Stimulated activated CD4-positive, alpha-beta T cell treated with anti-CD3 and anti-CD28 coated beads, Interleukin-1b, Interleukin-23, amount 100 ng/mL, for 24 hours (primary cell): ENCODE data around the gene NEK11.

ENCODE experiments used
- DNase-seq, 4 experiments: peaks; one replicate each; pipeline ENCODE4 v3.0.0-alpha.2; 2020; ENCODE audit warnings: low read depth in 4 of 4, low spot score in 1 of 4

Gene NEK11

GRCh38 chr3:131140891-131141290 lies 114.2 kb downstream of the NEK11 start:
- no peak for DNase-seq

DNA sequence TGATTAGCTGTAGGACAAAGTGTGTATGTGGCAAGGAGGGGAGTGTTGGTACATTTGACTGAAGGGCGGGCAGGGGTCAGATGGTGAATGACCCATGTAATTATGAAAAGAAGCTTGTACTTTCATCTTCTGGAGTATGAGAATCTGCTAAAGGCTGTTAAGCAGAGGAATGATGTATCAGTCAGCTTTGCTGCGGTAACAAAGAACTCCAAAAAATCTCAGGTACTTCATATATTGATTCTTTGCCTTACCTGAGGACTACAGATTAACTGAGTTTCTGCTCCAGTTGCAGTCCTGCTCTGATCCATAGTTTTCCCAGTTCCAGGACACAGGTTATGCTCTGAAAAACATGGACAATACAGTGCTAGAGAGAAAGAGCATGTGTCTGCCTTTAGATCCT lies 115.1 kb downstream of the NEK11 start:
- no peak for DNase-seq

GRCh38 chr3:131142580-131142979 lies 115.9 kb downstream of the NEK11 start:
- DNase-seq: no peak

- no peak for DNase-seq
Observed at GRCh38 chr3:131143802-131144201, 117.1 kb downstream of the NEK11 start.

- DNase-seq: no peak
Observed at GRCh38 chr3:131147534-131147933, 120.9 kb downstream of the NEK11 start.

DNA sequence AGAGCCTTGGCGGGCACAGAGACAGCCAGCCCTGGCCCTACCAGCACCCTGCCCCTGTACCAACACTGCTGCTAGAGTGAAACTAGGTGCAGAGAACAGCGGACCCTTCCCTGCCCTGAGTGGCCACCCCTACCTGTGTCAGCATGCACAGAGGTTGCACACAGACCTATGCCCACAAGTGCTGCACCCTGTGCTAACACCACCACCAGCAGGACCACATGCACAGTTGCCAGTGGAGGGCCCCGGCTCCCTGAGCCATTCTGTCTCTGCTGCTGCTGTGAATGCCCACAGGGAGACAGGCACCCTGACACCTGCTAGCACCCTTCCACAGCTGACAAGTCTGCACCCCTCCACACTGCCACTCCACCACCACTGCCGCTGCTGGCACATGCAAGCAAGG lies 131.8 kb downstream of the NEK11 start:
- no peak for DNase-seq

DNA sequence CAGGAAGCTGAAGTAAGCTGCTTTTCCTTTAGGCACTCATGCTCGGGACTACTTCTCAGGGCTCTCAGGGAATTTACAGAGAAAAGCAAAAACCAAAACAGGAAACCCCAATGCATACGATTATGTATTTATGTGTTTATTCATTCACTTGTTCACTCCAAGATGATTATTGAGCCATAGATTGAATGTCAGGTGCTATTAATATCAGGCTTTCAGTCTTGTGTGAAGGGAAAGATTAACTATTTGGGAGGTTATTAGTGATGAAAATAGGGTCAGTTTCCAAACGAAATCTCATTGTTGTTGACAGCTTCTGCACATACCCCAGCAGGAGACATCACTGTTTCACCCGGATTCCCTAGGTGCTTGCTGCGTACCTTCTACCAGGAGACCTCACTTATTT lies 135.8 kb downstream of the NEK11 start:
- no peak for DNase-seq

DNA sequence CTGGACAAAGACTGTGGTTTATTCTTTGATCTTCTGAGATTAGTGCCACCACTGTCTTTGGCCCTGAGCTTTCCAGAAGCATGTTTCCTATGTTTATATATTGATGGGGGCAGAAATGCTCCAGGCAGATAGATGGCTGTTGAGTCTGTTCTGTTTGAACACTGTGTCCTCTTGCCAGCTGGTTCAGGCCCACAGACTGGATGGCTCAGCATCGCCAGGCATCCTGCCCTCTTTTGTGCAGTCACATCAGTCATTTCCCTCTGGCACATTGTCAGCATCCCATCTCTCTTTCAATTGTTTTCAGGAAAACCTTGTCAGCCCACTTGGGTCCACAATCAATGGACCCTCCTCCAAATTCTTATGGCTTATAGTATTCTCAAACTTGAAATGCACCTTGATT lies 141.2 kb downstream of the NEK11 start:
- DNase-seq: no peak

DNA sequence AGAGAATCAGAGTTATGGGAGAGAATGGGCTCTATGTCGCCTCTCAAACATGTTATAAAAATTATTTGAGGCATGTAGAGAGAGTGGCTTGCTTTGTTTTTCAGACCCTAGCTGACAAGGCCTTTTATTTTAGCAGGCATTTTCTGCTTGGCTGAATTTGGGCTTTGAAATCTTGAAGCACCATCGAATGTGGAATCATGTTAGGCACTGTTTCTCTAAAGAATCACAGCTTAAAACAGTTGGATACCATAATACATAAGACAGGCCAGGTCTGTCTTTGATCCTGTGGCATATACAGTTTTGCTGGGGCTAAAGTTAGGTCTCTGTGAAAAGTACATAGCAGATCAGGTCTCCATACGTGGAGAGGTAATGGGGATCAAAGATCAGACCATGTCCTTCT lies 142.7 kb downstream of the NEK11 start:
- no peak for DNase-seq

GRCh38 chr3:131172502-131173200 lies 146.0 kb downstream of the NEK11 start:
- DNase-seq: no peak

GRCh38 chr3:131174752-131175151 lies 148.1 kb downstream of the NEK11 start:
- no peak for DNase-seq

DNA sequence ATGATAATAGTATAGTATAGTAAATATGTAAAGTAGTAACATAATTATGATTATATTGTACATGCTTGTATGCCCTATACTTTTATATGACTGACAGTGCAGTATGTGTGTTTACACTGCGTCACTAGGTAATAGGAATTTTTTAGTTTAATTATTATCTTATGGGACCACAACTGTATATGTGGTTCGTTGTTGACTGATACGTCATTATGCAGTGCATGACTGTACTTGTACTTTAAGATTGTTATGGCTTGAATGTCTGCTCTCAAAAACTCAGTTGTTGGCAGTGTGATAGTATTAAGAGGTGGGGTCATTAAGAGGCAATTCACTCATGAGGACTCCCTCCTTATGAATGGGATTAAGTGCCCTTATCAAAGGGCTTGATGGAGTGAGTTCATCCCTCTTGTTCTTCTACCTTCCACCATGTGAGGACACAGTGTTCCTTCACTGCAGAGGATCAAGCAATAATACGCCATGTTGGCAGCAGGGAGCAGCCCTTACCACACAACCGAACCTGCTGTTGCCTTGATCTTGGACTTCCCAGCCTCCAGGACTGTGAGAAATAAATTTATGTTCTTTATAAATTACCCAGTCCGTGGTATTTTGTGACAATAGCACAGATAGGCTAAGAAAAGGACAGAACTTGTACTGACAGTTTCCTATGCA lies 152.2 kb downstream of the NEK11 start:
- DNase-seq: no peak

DNA sequence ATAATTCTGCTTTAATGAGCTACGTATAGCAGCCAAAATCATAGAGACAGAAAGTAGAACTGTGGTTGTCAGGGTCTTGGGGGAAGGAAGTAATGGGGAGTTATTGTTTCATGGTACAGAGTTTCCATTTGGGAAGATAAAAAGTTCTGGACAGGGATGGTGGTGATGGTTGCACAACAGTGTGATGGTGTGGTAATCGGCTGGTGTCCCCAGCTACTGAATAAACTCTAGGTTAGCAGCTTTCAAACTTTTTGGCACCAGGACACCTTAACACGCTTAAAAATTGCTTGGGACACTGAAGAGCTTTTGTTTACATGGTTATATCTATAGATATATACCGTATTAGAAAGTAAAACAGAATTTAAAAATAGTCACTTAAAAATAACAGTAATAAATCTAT lies 166.0 kb downstream of the NEK11 start:
- no peak for DNase-seq

GRCh38 chr3:131193641-131194238 lies 167.1 kb downstream of the NEK11 start:
- no peak for DNase-seq

GRCh38 chr3:131194816-131195215 lies 168.1 kb downstream of the NEK11 start:
- DNase-seq: no peak

DNA sequence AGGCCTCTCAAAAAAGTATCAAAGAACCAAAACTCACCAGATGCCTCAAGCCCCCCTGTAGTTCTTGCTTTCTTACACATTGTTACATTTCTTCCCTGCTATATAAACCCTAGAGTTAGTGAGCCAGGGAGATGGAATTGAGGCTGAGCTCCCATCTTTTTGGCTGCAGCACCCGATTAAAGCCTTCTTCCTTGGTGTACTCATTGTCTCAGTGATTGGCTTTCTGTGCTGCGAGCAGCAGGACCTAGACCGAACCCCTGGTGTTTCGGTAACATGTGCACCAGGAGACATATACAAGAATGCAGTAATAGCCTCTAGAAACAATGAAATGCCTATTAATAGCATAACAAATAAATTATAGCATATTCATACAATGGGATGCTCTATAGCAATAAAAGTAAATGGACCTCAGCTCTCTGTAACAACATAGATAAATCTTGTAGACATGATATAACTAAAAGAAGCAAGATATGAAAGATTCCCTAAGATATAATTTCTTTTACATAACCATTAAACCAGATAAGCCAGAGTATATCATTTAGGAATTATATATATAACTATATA lies 174.0 kb downstream of the NEK11 start:
- DNase-seq: no peak

DNA sequence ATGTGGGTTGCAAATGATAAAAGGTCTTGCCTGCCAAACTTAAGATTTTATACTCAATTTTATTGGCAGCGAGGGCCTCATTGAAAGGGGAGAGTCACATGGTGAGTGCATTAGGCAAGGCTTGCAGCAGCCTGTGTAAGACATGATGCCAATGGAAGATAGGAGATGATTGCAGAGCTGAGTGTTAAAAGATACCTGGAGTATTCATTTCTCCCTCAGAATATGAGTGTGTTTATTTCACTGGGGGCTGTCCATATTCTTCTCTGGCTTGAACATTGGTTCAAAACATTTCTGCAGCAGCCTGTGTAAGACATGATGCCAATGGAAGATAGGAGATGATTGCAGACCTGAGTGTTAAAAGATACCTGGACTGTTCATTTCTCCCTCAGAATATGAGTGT lies 189.7 kb downstream of the NEK11 start:
- DNase-seq: no peak

DNA sequence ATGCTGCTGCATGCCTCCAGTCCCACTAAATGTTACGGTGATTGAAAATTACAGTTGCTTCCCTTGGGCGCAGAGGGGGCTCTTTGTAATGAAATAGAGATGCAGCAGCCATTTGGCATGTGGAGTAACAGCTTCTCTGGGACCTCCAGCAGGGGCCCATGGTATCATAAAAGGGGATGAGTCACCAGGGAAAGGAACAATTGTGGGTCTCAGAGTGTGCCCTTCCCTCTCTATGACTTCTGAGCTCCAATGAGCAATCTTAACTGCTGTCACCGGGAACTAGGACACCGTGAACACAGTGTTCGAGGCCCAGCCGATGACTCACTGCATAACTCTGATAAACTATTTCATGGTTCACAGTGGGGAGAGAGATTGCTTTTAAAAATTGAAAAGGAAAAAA lies 190.1 kb downstream of the NEK11 start:
- DNase-seq: no peak

GRCh38 chr3:131217296-131217741 lies 190.6 kb downstream of the NEK11 start:
- DNase-seq: no peak

DNA sequence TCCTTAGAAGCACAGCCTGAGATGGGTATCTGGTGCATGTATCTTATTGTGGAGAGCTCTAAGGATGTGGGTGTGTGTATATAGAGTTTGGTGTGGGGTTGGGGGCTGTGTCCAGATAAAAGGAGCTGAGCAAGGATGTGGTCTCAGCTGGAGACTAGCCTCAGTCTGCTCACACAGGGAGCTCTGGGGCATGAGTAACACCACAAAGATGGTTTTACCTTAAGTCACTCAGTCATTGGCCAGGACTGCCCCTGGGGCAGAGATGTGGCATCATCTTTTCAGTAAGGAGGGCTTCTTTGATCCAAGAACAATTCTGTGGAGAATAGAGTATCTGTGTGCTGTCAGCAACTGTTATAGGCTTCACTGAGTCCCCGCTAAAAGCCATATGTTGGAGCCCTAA lies 191.5 kb downstream of the NEK11 start:
- DNase-seq: no peak

- no peak for DNase-seq
Observed at GRCh38 chr3:131221731-131222130, 195.1 kb downstream of the NEK11 start.

DNA sequence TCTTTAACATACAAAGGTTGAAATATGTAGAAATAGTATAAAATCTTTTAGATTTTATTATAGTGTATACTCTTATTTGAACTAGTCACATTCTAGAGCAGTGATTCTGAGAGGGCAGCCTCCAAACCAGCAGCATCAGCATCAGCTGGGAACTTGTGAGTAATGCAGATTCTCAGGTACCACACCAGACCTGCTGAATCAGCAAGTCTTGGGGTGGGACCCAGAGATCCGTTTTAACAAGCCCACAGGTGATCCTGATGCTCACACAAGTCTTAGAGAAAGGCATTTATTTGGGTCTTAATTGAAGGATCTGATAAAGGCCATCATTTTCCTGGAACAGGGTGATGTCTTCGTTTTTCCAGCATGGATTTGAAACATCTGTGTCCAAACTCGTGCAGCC lies 195.9 kb downstream of the NEK11 start:
- DNase-seq: no peak
